GM12878 (cell line): ENCODE measurements around the gene ADAM19. TPM values are rescaled to one million over a fixed set of nuclear protein-coding genes. Genes with fewer than 3 reads are reported as not detected.
A peak's percentile ranks its signal among the peaks of the same experiment; 100 is the strongest.

Experiments
- BMI1 ChIP-seq: fragments of 450-650 bp; IDR thresholded peaks from 2 replicates; pipeline ENCODE4 v1.6.1; 2016; ENCODE audit warnings: mild to moderate bottlenecking, moderate library complexity, borderline replicate concordance
- CREM ChIP-seq: IDR thresholded peaks from 2 replicates; pipeline ENCODE4 v1.6.1; 2014; ENCODE audit warnings: antibody characterized with exemption, low read depth
- EP300 ChIP-seq, 2 experiments: fragments of 150-350 bp in 1 of 2; IDR thresholded peaks; 2 replicates each; pipeline ENCODE4 v1.6.1; 2011 to 2012; ENCODE audit warnings: low read depth in 2 of 2, low read length in 2 of 2, borderline replicate concordance in 1 of 2, improper control_type of control experiment in 1 of 2, inconsistent platforms in 1 of 2; ENCODE audit not compliant: control insufficient read depth in 1 of 2
- FOXK2 ChIP-seq: fragments of 450-650 bp; IDR thresholded peaks from 2 replicates; pipeline ENCODE4 v1.6.1; 2017; ENCODE audit warnings: mild to moderate bottlenecking, moderate library complexity
- HCFC1 ChIP-seq: fragments of 150-350 bp; IDR thresholded peaks from 2 replicates; pipeline ENCODE4 v1.6.1; 2014; ENCODE audit warnings: low read length
- JUND ChIP-seq: IDR thresholded peaks from 2 replicates; pipeline ENCODE4 v1.6.1; 2012; ENCODE audit warnings: low read depth, mild to moderate bottlenecking, low read length, improper control_type of control experiment, moderate library complexity
- MTA2 ChIP-seq: fragments of 450-650 bp; IDR thresholded peaks from 2 replicates; pipeline ENCODE4 v1.6.1; 2016; ENCODE audit warnings: low read depth, mild to moderate bottlenecking, moderate library complexity
- MTA3 ChIP-seq: IDR thresholded peaks from 2 replicates; pipeline ENCODE4 v1.6.1; 2012; ENCODE audit warnings: low read length, inconsistent platforms, borderline replicate concordance
- NBN ChIP-seq: fragments of 450-650 bp; IDR thresholded peaks from 2 replicates; pipeline ENCODE4 v1.6.1; 2016
- PAX5 ChIP-seq: IDR thresholded peaks from 2 replicates; pipeline ENCODE4 v1.6.1; 2011; ENCODE audit warnings: low read depth, low read length, borderline replicate concordance
- POU2F2 ChIP-seq: IDR thresholded peaks from 3 replicates; pipeline ENCODE4 v1.6.1; 2011; ENCODE audit warnings: low read depth, mild to moderate bottlenecking, low read length, borderline replicate concordance
- SMARCA5 ChIP-seq: fragments of 450-650 bp; IDR thresholded peaks from 2 replicates; pipeline ENCODE4 v1.6.1; 2017; ENCODE audit warnings: mild to moderate bottlenecking
- SREBF2 ChIP-seq: IDR thresholded peaks from 2 replicates; pipeline ENCODE4 v1.6.1; 2012; ENCODE audit warnings: mild to moderate bottlenecking, low read length
- SRF ChIP-seq, 2 experiments: IDR thresholded peaks; 2 replicates each; pipeline ENCODE4 v1.6.1; 2011; ENCODE audit warnings: low read depth in 2 of 2, low read length in 2 of 2, mild to moderate bottlenecking in 1 of 2, moderate library complexity in 1 of 2
- TAF1 ChIP-seq: IDR thresholded peaks from 2 replicates; pipeline ENCODE4 v1.6.1; 2011; ENCODE audit warnings: mild to moderate bottlenecking, low read depth, low read length, borderline replicate concordance
- TBL1XR1 ChIP-seq: IDR thresholded peaks from 2 replicates; pipeline ENCODE4 v1.6.1; 2012; ENCODE audit warnings: low read depth, low read length, improper control_type of control experiment
- ZNF24 ChIP-seq: fragments of 450-650 bp; IDR thresholded peaks from 2 replicates; pipeline ENCODE4 v1.6.1; 2017; ENCODE audit warnings: antibody characterized with exemption, mild to moderate bottlenecking
- polyA plus RNA-seq, 11 experiments: library from polyadenylated mRNA; depleted of rRNA in 4 of 11; unstranded in 6 of 11; stranded (reverse) in 5 of 11; fragments of >200 nt; fragmentation: Nextera tagmentation in 4 of 11; fragmentation: Illumina TruSeq in 1 of 11; extraction: Ambion mirVana in 4 of 11; extraction: Trizol in 1 of 11; gene quantifications; 1 replicate in 1 of 11; 2 replicates in 10 of 11; pipeline versions ENCODE4 v1.2.1 to v1.2.3, GENCODE V29; 2011 to 2016; ENCODE audit warnings: inconsistent platforms in 2 of 11, missing spikeins in 2 of 11, low read depth in 1 of 11
- total RNA-seq, 4 experiments: library from RNA; depleted of rRNA in 3 of 4; stranded (reverse); fragments of >200 nt in 3 of 4; fragmentation: Illumina TruSeq in 1 of 4; extraction: Trizol in 1 of 4; gene quantifications; 2 replicates each; pipeline versions ENCODE4 v1.2.1 to v1.2.3, GENCODE V29; 2013 to 2021
- TF ChIP-seq, protein P1 (sequence below): fragments of 450-650 bp; formaldehyde crosslinking; IDR thresholded peaks from 2 replicates; pipeline ENCODE4 v1.4.0; 2022; ENCODE audit warnings: mild to moderate bottlenecking, moderate library complexity
- TF ChIP-seq, protein P2 (sequence below): IDR thresholded peaks from 2 replicates; pipeline ENCODE4 v1.6.1; 2011; ENCODE audit warnings: borderline replicate concordance, low read depth, mild to moderate bottlenecking, moderate library complexity, low read length; ENCODE audit not compliant: insufficient read depth, poor library complexity, severe bottlenecking
- TF ChIP-seq, protein P3 (sequence below): fragments of 450-650 bp; IDR thresholded peaks from 2 replicates; pipeline ENCODE4 v1.6.1; 2017; ENCODE audit warnings: mild to moderate bottlenecking, moderate library complexity

The ADAM19 gene
- total and polyA plus RNA-seq, 10 of the 15 experiments (the other 5 are each of a cell fraction or from before 2014, with no cell fraction given) = 16.0 to 92.8 (median 44.7) TPM

DNA sequence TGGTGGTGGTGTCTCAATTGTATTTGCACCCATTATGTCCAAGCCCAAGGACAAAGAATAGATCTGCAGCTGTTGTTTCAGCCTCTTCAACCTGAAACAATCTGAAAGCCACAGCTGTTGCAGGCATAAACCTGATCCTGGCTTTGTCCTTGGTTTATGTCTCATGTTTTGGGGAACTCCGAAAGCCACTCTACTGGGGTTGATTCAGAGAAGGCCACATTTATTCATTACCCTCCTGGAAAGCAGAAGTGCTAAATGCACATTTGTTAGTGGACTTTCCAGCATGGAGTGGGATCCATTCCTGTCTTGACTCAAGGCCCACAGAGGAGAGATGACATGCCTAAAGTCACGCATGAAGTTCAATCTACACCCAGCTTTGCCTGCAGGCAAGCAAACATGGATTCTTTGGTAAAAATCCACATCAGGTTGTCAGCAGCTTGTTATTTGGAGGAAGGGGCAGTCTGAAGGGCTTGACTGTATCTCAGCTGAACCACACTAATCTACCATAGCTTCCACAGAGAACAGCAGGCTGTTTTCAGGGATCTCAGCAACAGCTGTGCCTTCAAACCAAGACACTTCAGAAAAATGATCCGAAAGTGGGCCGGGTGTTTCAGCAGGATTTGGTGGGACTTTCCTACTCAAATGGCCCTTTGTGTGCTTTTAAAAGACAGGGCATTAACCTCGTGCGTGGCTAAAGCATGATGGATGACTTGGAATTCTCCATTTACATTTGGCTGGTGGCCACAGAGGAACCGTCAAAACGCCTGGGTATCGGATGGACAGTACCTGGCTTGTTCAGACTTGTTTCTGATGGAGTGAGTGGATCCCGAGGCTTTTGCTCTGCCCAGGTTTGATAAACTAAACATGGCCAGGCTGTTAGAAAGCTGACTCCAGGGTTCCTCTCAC is 36.2 kb upstream of the ADAM19 start (continued):
- TF ChIP-seq, protein P1, sequence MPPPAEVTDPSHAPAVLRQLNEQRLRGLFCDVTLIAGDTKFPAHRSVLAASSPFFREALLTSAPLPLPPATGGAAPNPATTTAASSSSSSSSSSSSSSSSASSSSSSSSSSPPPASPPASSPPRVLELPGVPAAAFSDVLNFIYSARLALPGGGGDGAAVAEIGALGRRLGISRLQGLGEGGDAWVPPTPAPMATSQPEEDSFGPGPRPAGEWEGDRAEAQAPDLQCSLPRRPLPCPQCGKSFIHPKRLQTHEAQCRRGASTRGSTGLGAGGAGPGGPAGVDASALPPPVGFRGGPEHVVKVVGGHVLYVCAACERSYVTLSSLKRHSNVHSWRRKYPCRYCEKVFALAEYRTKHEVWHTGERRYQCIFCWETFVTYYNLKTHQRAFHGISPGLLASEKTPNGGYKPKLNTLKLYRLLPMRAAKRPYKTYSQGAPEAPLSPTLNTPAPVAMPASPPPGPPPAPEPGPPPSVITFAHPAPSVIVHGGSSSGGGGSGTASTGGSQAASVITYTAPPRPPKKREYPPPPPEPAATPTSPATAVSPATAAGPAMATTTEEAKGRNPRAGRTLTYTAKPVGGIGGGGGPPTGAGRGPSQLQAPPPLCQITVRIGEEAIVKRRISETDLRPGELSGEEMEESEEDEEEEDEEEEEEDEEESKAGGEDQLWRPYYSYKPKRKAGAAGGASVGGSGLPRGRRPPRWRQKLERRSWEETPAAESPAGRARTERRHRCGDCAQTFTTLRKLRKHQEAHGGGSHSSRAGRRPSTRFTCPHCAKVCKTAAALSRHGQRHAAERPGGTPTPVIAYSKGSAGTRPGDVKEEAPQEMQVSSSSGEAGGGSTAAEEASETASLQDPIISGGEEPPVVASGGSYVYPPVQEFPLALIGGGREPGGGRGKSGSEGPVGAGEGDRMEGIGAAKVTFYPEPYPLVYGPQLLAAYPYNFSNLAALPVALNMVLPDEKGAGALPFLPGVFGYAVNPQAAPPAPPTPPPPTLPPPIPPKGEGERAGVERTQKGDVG (CRISPR knock-in tag) = no peak
- TF ChIP-seq HCFC1 (no peak), SMARCA5 (no peak; the same call in 1 of the 2 replicates), CREM (peak; percentile 89), SREBF2 (no peak), BMI1 (peak; percentile 78), TBL1XR1 (no peak), FOXK2 (no peak), ZNF24 (no peak; the same call in 1 of the 2 replicates), JUND (no peak), MTA2 (peak; percentile 86), POU2F2 (peak; percentile 82; the same call in 1 of the 3 replicates), PAX5 (peak; percentile 85), NBN (peak; percentile 75; the same call in 1 of the 2 replicates), MTA3 (peak; percentile 97), TAF1 (no peak), SRF (IDR thresholded peaks at IDR 0.05; ENCODE audit: low read depth in 2 of 2, low read length in 2 of 2) (peak in 1 of 2 experiments; percentile 76; a peak in 2 of 4 replicates), EP300 (IDR thresholded peaks at IDR 0.05; ENCODE audit: borderline replicate concordance in 1 of 2, control insufficient read depth in 1 of 2, low read depth in 2 of 2, low read length in 2 of 2) (peak; percentile 46 to 80; a peak in 1 of 4 replicates)
- TF ChIP-seq, protein P2, sequence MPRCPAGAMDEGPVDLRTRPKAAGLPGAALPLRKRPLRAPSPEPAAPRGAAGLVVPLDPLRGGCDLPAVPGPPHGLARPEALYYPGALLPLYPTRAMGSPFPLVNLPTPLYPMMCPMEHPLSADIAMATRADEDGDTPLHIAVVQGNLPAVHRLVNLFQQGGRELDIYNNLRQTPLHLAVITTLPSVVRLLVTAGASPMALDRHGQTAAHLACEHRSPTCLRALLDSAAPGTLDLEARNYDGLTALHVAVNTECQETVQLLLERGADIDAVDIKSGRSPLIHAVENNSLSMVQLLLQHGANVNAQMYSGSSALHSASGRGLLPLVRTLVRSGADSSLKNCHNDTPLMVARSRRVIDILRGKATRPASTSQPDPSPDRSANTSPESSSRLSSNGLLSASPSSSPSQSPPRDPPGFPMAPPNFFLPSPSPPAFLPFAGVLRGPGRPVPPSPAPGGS = peak; percentile 88
- TF ChIP-seq, protein P3, sequence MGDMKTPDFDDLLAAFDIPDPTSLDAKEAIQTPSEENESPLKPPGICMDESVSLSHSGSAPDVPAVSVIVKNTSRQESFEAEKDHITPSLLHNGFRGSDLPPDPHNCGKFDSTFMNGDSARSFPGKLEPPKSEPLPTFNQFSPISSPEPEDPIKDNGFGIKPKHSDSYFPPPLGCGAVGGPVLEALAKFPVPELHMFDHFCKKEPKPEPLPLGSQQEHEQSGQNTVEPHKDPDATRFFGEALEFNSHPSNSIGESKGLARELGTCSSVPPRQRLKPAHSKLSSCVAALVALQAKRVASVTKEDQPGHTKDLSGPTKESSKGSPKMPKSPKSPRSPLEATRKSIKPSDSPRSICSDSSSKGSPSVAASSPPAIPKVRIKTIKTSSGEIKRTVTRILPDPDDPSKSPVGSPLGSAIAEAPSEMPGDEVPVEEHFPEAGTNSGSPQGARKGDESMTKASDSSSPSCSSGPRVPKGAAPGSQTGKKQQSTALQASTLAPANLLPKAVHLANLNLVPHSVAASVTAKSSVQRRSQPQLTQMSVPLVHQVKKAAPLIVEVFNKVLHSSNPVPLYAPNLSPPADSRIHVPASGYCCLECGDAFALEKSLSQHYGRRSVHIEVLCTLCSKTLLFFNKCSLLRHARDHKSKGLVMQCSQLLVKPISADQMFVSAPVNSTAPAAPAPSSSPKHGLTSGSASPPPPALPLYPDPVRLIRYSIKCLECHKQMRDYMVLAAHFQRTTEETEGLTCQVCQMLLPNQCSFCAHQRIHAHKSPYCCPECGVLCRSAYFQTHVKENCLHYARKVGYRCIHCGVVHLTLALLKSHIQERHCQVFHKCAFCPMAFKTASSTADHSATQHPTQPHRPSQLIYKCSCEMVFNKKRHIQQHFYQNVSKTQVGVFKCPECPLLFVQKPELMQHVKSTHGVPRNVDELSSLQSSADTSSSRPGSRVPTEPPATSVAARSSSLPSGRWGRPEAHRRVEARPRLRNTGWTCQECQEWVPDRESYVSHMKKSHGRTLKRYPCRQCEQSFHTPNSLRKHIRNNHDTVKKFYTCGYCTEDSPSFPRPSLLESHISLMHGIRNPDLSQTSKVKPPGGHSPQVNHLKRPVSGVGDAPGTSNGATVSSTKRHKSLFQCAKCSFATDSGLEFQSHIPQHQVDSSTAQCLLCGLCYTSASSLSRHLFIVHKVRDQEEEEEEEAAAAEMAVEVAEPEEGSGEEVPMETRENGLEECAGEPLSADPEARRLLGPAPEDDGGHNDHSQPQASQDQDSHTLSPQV = 0 out of 2 replicates have a peak, but pooled peaks have one; percentile 19
